Measurements from ENCODE around the gene PLEKHM2. TPM values are rescaled to one million over a fixed set of nuclear protein-coding genes. Genes with fewer than 3 reads are reported as not detected.

The PLEKHM2 gene
- total and polyA plus RNA-seq, 2 experiments from 2014 or later, result 31.8 to 43.1 TPM

- H3K4me3 ChIP-seq, result no peak overlapping the region
- peaks cover 4% of the 10 kb centered on the region for H3K79me2 ChIP-seq
- no peak overlapping the region for H2AFZ ChIP-seq
- H3K36me3 ChIP-seq (replicated peaks; ENCODE audit: insufficient read depth, low read depth), result no peaks in the 10 kb centered on the region
- peaks cover 20% of the 10 kb centered on the region for H3K4me1 ChIP-seq (ENCODE audit: insufficient read depth)
- TF ChIP-seq EZH2phosphoT487 (IDR thresholded peaks at IDR 0.05; ENCODE audit: low read depth, severe bottlenecking, unreplicated experiment) (no peak), EZH2 (IDR thresholded peaks at IDR 0.05; ENCODE audit: borderline replicate concordance) (no peak)
- TF ChIP-seq, protein P1, sequence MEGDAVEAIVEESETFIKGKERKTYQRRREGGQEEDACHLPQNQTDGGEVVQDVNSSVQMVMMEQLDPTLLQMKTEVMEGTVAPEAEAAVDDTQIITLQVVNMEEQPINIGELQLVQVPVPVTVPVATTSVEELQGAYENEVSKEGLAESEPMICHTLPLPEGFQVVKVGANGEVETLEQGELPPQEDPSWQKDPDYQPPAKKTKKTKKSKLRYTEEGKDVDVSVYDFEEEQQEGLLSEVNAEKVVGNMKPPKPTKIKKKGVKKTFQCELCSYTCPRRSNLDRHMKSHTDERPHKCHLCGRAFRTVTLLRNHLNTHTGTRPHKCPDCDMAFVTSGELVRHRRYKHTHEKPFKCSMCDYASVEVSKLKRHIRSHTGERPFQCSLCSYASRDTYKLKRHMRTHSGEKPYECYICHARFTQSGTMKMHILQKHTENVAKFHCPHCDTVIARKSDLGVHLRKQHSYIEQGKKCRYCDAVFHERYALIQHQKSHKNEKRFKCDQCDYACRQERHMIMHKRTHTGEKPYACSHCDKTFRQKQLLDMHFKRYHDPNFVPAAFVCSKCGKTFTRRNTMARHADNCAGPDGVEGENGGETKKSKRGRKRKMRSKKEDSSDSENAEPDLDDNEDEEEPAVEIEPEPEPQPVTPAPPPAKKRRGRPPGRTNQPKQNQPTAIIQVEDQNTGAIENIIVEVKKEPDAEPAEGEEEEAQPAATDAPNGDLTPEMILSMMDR (IDR thresholded peaks at IDR 0.05; ENCODE audit: poor library complexity), result no peak
- H3K4me2 ChIP-seq, result no peak overlapping the region
- no peak for DNase-seq (ENCODE audit: low spot score)
- no peaks in the 10 kb centered on the region for H3K9me2 ChIP-seq (replicated peaks; ENCODE audit: insufficient read depth)
- H3K9me3 ChIP-seq (ENCODE audit: low read depth), result no peaks in the 10 kb centered on the region
- H3K27ac ChIP-seq, result no peak overlapping the region
- 89% methylated on average over 10 of the region's 10 CpGs for WGBS (ENCODE audit: low lambda C conversion rate, missing lambda C conversion rate)
- H4K20me1 ChIP-seq (ENCODE audit: insufficient read depth, poor library complexity, severe bottlenecking), result no peaks in the 10 kb centered on the region
- no peaks in the 10 kb centered on the region for H3K27me3 ChIP-seq
These were observed 69.7 kb downstream of the PLEKHM2 start for GRCh38 chr1:15753776-15754175.

GRCh38 chr1:15755021-15755645 lies 71.0 kb downstream of the PLEKHM2 start:
- Histone ChIP-seq H3K9me2 (replicated peaks; ENCODE audit: insufficient read depth) (no peaks in the 10 kb centered on the region), H3K27ac (no peak overlapping the region), H3K4me3 (no peak overlapping the region), H2AFZ (no peak overlapping the region), H3K4me1 (ENCODE audit: insufficient read depth) (peaks cover 18% of the 10 kb centered on the region), H3K27me3 (no peaks in the 10 kb centered on the region), H3K36me3 (replicated peaks; ENCODE audit: insufficient read depth, low read depth) (no peaks in the 10 kb centered on the region), H3K4me2 (no peak overlapping the region), H4K20me1 (ENCODE audit: insufficient read depth, poor library complexity, severe bottlenecking) (no peaks in the 10 kb centered on the region), H3K9me3 (ENCODE audit: low read depth) (no peaks in the 10 kb centered on the region), H3K79me2 (peaks cover 18% of the 10 kb centered on the region)
- TF ChIP-seq EZH2phosphoT487 (IDR thresholded peaks at IDR 0.05; ENCODE audit: low read depth, severe bottlenecking, unreplicated experiment), result no peak
- TF ChIP-seq EZH2 (IDR thresholded peaks at IDR 0.05; ENCODE audit: borderline replicate concordance), result no peak
- TF ChIP-seq, protein P1 (IDR thresholded peaks at IDR 0.05; ENCODE audit: poor library complexity), result no peak
- no peak for DNase-seq (ENCODE audit: low spot score)
- WGBS (ENCODE audit: low lambda C conversion rate, missing lambda C conversion rate), result 97% methylated on average over 2 of the region's 2 CpGs

DNA sequence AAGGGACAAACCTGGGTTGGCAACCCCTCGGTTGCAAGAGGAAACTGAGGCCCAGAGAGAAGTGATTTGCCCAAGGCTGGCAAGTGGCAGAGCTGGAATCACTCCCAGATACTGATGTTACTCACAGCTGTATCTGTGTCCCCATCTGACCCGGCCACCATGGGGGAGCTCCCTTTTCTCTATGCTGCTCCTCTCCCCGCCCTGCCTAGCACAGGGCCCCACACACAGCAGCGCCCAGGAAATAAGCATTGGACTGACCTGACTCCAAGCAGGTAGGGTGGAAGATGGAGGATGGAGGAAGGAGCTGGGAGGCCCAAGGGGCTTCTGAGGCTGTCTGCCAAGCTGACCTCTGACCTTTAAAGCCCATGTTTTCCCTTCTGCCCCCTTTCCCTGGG lies 71.5 kb downstream of the PLEKHM2 start:
- DNase-seq (ENCODE audit: low spot score), result no peak
- Histone ChIP-seq H3K4me1 (ENCODE audit: insufficient read depth) (peaks cover 23% of the 10 kb centered on the region), H3K4me2 (no peak overlapping the region), H3K4me3 (no peak overlapping the region), H2AFZ (no peak overlapping the region), H3K27ac (no peak overlapping the region), H3K27me3 (no peaks in the 10 kb centered on the region), H4K20me1 (ENCODE audit: insufficient read depth, poor library complexity, severe bottlenecking) (peaks cover 2% of the 10 kb centered on the region), H3K9me2 (replicated peaks; ENCODE audit: insufficient read depth) (no peaks in the 10 kb centered on the region), H3K79me2 (peaks cover 23% of the 10 kb centered on the region), H3K36me3 (replicated peaks; ENCODE audit: insufficient read depth, low read depth) (no peaks in the 10 kb centered on the region), H3K9me3 (ENCODE audit: low read depth) (no peaks in the 10 kb centered on the region)
- no peak for TF ChIP-seq EZH2phosphoT487 (IDR thresholded peaks at IDR 0.05; ENCODE audit: low read depth, severe bottlenecking, unreplicated experiment)
- TF ChIP-seq EZH2 (IDR thresholded peaks at IDR 0.05; ENCODE audit: borderline replicate concordance), result no peak
- TF ChIP-seq, protein P1 (IDR thresholded peaks at IDR 0.05; ENCODE audit: poor library complexity), result no peak
- 90% methylated on average over 4 of the region's 4 CpGs for WGBS (ENCODE audit: low lambda C conversion rate, missing lambda C conversion rate)

Measured in hepatocyte (in vitro differentiated cells).